Psoas muscle (tissue), 8 donors: ENCODE measurements around the gene STAM2. TPM values are rescaled to one million over a fixed set of nuclear protein-coding genes. Genes with fewer than 3 reads are reported as not detected.
A peak's percentile ranks its signal among the peaks of the same experiment; 100 is the strongest.

Experiments
- ATAC-seq, 4 donors: fragments of 200-7000 bp; cut with Tn5 transposase; one replicate each; pipeline ENCODE4 v1.9.1; 2020; ENCODE audit warnings: moderate library complexity in 3 of 4, mild to moderate bottlenecking in 2 of 4
- DNase-seq, 2 donors: peaks; one replicate each; pipeline ENCODE4 v3.0.0-alpha.2; 2020
- H3K27ac ChIP-seq: fragments of 200-600 bp; one replicate; pipeline ENCODE4 v1.8.0; 2022
- H3K27me3 ChIP-seq, 3 donors: fragments of 200-600 bp in 1 of 3; one replicate each; pipeline versions ENCODE4 v1.6.1 to v1.8.0; 2013 to 2022; ENCODE audit warnings: low read length in 2 of 3, mild to moderate bottlenecking in 2 of 3, moderate library complexity in 1 of 3; ENCODE audit not compliant: insufficient read depth in 3 of 3
- H3K36me3 ChIP-seq, 2 donors: fragments of 200-600 bp in 1 of 2; one replicate each; pipeline versions ENCODE4 v1.6.1 to v1.8.0; 2013 to 2022; ENCODE audit warnings: low read depth in 1 of 2, mild to moderate bottlenecking in 1 of 2, moderate library complexity in 1 of 2; ENCODE audit not compliant: insufficient read depth in 1 of 2
- H3K4me1 ChIP-seq: fragments of 200-600 bp; one replicate; pipeline ENCODE4 v1.8.0; 2022
- H3K4me3 ChIP-seq: fragments of 200-600 bp; one replicate; pipeline ENCODE4 v1.8.0; 2022; ENCODE audit warnings: mild to moderate bottlenecking
- H3K9me3 ChIP-seq: fragments of 200-600 bp; one replicate; pipeline ENCODE4 v1.8.0; 2022
- CTCF ChIP-seq: fragments of 200-600 bp; IDR thresholded peaks from one replicate; pipeline ENCODE4 v1.8.0; 2022; ENCODE audit warnings: antibody characterized with exemption
- WGBS, 3 donors: extraction: QIAGEN DNeasy Blood & Tissue Kit; methylation state at CpG; one replicate each; pipeline versions ENCODE4 v1.1.6 to v1.1.7; 2013; 5-methylcytosine and 5-hydroxymethylcytosine counted together
- intact Hi-C, 2 donors: fragments of 100-400 bp; cut with DNase I; formaldehyde crosslinking; loops; one replicate each; pipeline versions ENCODE4 v1.11.0 to v1.14.2; 2022
- polyA plus RNA-seq, 3 donors: library from polyadenylated mRNA; stranded (reverse); fragments of 200-250 nt; gene quantifications; one replicate each; pipeline ENCODE4 v1.2.3, GENCODE V29; 2013
- total RNA-seq, 4 donors: library from RNA; stranded (reverse); fragmentation: NEBNext Ultra II Directional in 2 of 4; extraction: Animal tissue kit (Norgen Biotek cat#: 25700) in 2 of 4; gene quantifications; one replicate each; pipeline versions ENCODE4 v1.2.1 to v1.2.4, GENCODE V29; 2021 to 2023
- donor health status: healthy with polysubstance abuse.
- donor health status: DM: no; HTN: no; CAD: no; lungs with moderate emphysema.
- donor health status: Bipolar disorder and iron deficiency.
- donor health status: healthy.
- donor health status: DM: yes; HTN: yes; CAD: no.
- donor health status: DM: no; HTN: no; CAD: no.
- donor health status: DM: no; HTN: no; CAD: no.
- donor health status: DM: yes; HTN: yes; CAD: no.

Gene STAM2
- total and polyA plus RNA-seq, 7 donors, result 6.8 to 21.1 (median 15.5) TPM

- Histone ChIP-seq H3K27ac (no peak overlapping the region), H3K27me3 (peaks cover 0 to 29% (median 12%) of the 10 kb centered on the region in 3 donors), H3K4me3 (no peak overlapping the region), H3K9me3 (no peaks in the 10 kb centered on the region), H3K36me3 (no peaks in the 10 kb centered on the region), H3K4me1 (peaks cover 3% of the 10 kb centered on the region)
- WGBS, 3 donors, result 97 to 100% (median 99%) methylated on average over 3 of the region's 3 CpGs
- DNase-seq (no peak), ATAC-seq (no peak)
- intact Hi-C loops, result no loop called here
- no peak for TF ChIP-seq CTCF
These were observed 72.3 kb downstream of the STAM2 start for GRCh38 chr2:152103271-152103670.

GRCh38 chr2:152100961-152101360 is 74.6 kb downstream of the STAM2 start:
- no peak for ATAC-seq
- no peaks in the 10 kb centered on the region for H3K36me3 ChIP-seq
- H3K27ac ChIP-seq, result no peak overlapping the region
- peaks cover 0 to 35% (median 12%) of the 10 kb centered on the region in 3 donors for H3K27me3 ChIP-seq
- no peak overlapping the region for H3K4me3 ChIP-seq
- 88 to 97% (median 89%) methylated on average over 2 of the region's 2 CpGs for WGBS, 3 donors
- no peak for DNase-seq
- intact Hi-C loops, result no loop called here
- H3K4me1 ChIP-seq, result peaks cover 11% of the 10 kb centered on the region
- no peaks in the 10 kb centered on the region for H3K9me3 ChIP-seq
- no peak for TF ChIP-seq CTCF

- ATAC-seq (peak in 2 of 4 donors; percentile 19), DNase-seq (no peak)
- Histone ChIP-seq H3K36me3 (no peaks in the 10 kb centered on the region), H3K27me3 (peaks cover 0 to 35% (median 12%) of the 10 kb centered on the region in 3 donors), H3K4me1 (peaks cover 11% of the 10 kb centered on the region), H3K9me3 (no peaks in the 10 kb centered on the region), H3K27ac (no peak overlapping the region), H3K4me3 (peak overlapping the region; percentile 79)
- no peak for TF ChIP-seq CTCF
- WGBS, 3 donors, result 16 to 18% (median 17%) methylated on average over 19 of the region's 19 CpGs
- intact Hi-C loops, result no loop called here
These were observed 76.1 kb downstream of the STAM2 start for GRCh38 chr2:152099367-152100050.

GRCh38 chr2:152098496-152099366 is 76.8 kb downstream of the STAM2 start, which contains the start of gene CACNB4:
TSS of gene CACNB4 (minus strand) at chr2:152099044.
- no peaks in the 10 kb centered on the region for H3K36me3 ChIP-seq
- no peak for TF ChIP-seq CTCF
- H3K4me3 ChIP-seq, result peak within 1 kb of the TSS; percentile 79
- WGBS, 3 donors, result 0 to 1% (median 0%) methylated on average over 45 to 73 of the region's 73 CpGs
- H3K27me3 ChIP-seq, result peaks cover 0 to 35% (median 12%) of the 10 kb centered on the region in 3 donors
- no peaks in the 10 kb centered on the region for H3K9me3 ChIP-seq
- ATAC-seq (peak; percentile 27 to 49 (median 42)), DNase-seq (peak in 1 of 2 donors; percentile 15)
- peaks cover 11% of the 10 kb centered on the region for H3K4me1 ChIP-seq
- intact Hi-C loops, result no loop called here
- no peak within 1 kb of the TSS for H3K27ac ChIP-seq
